LoVo (cell line): ENCODE results near the gene HENMT1.
A peak's percentile ranks its signal among the peaks of the same experiment; 100 is the strongest.
"Not testable (repeated sequence)": the region's sequence is repeated elsewhere in the genome, so short reads cannot be mapped to it uniquely, and the experiment has no call there.

Experiments
- DNase-seq: peaks from one replicate; pipeline ENCODE4 v3.0.0-alpha.2; 2016; ENCODE audit warnings: low spot score

The HENMT1 gene

DNA sequence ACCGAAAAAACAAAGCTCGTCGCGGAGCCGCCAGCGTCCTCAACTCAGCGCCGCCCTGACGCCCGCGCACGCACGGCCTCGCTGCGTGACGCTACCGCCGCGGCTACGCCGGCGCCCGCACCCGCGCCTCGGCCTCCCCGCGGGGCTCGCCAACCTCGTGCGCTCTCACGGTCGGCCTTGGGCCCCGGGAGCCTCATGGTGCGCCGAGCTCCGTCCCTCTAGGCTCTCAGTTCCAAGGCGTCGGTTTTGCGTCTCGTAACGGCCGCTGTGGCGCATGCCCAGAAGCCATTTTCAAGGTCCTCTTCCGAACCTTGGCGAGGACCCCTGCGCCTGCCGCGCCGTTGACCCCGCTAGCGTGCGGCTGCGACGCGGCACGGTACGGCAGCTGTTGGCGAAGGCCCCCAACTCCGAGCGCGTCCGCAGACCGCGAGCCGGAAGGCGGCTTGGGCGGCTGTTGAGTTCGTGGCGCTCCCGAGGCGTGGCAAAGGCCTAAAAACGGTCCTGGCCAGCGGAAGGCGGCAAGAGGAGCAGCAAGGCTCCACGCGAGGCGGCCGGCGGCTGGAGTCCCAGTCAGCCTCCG lies at the start of gene HENMT1:
Gene HENMT1 (minus strand): TSS at position 64 of the 580 bp plus-strand sequence. CDS start 1,209 bp downstream, outside the sequence.
- peak; percentile 74 for DNase-seq

DNA sequence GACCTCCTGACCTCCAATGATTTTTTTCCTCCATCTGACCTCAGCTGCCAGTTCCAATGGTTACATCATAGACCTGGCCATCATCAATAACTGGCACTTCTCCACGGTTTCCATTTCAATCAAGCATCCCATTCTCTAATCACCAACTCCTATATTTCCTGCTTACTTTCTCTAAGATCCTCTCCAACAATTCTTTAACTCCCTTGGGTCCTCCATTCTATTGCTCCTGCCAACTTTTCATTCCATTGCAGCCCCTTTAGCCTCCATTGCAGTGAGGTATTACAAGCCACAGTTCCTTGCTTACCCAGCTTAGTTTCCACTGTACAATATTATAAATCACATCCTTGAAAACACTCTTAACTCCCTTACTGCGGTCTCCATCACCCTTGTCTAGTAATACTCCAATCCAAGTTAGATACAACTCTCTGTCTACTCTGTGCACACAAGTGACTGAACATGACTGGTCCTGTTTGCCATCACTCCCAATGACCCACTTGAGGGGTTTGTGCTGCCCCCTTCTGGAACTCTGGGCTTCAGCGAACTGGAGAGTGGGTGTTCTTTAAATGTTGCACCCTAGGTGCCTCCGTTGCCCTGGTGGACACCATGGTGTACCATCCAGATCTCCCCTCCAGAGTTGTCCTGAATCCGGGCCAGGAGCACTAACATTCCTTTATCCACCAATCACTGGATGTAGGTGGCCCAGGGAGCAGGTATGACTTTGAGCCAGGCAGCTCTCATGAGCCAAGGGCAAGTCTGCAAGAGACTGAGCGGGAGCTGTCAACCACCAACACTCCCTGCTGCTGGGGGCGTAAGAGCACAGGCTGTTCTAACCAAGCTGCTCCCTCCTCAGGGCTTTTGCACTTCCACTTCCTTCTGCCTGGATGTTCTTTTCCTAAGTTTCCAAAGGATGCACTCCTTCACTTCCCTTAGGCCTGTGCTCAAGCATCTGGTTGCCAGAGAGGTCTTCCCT lies 48.1 kb upstream of the HENMT1 start:
- DNase-seq: no peak

DNA sequence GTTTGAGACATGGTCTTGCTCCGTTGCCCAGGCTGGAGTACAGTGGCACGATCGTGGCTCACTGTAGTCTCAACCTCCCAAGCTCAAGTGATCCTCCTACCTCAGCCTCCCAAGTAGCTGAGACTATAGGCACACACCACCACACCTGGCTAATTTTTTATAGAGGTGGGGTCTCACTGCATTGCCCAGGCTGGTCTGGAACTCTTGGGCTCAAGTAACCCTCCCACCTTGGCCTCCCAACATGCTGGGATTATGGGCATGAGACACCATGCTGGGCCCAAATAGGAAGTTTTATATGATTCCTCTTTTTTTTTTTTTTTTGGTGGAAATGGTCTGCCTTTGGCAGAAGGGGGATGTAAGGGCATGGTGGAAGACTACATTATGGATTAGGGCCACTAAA lies 45.8 kb upstream of the HENMT1 start:
- DNase-seq: no peak

DNA sequence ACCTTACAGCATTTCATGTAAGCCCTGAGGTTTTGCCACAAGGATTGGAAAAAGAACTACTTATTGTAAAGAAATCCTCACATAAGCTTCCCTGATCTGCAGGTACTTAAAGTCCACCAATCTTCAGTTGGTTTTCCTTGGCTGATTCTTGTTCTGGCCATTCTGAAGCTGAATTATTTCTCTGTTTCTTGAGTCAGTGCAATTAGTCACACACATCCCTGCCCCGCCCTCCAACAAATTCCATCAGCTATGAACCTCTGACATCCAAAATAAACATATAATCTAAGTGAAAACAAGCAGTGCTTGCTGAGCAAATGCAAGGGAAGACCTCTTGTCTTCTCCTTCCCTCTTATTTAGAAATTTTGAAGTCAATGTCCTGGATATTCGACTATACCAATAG lies 43.6 kb upstream of the HENMT1 start:
- DNase-seq: peak; percentile 51

DNA sequence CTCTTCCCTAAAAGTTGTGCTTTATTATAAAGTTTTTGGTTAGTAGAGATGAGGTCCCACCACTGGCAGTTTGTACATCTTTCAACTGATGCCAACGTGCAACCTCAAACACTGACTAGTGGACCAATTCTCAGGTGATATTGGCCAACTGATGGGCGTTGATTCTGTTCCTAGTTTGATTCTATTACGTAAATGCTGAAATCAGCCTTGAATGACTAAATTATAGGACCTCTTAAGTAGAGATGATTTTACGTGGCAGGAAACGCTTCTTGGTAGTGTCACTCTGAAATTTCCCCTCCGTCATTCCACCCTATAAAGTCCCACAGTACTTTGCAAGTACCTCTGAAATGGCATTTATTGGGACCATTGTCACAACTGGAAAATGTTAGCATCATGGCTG lies 43.0 kb upstream of the HENMT1 start:
- DNase-seq: no peak

DNA sequence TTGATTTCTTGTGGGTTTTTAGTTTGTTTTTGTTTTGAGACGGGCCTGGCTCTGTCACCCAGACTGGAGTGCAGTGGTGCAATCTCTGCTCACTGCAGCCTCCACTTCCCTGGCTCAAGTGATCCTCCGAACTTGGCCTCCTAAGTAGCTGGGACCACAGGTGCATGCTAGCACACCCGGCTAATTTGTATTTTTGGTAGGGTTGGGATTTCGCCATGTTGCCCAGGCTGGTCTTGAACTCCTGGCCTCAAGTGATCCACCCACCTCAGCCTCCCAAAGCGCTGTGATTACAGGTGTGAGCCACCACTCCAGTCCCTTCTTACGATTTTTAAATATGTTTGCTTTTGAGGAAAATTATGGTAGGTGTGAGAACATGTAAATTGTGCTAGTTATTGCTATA lies 41.2 kb upstream of the HENMT1 start:
- not testable (repeated sequence) for DNase-seq

DNA sequence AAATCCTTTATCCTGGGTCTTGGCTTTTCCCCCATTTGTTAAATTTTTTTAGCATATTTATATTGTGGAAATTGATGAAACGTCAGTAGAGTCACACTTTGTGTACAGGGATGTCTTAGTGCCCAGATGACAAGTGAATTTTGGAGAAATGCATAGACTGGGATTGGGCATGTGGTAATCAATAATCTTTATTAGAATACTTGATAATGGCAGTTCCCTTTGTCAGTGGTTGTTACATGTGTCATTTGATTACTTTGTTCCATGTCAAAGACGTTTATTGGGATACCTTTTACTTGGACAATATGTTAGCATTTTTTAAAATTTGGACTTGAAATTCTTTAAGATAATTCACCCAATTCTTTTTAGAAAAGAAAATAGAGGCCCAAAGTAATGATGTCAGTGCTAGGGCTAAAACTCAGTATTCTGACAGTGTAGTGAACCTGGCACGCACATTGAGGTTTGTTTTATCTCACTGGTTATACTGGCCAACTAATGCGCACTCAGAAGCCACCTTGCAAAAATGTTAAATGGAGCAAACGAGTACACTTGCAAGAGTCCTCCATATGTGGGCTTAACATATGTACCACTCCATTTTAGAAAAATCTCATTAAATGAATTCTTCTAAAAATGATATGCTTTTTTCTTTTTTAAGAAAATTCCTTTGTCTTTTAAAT lies 40.4 kb upstream of the HENMT1 start:
- DNase-seq: no peak

DNA sequence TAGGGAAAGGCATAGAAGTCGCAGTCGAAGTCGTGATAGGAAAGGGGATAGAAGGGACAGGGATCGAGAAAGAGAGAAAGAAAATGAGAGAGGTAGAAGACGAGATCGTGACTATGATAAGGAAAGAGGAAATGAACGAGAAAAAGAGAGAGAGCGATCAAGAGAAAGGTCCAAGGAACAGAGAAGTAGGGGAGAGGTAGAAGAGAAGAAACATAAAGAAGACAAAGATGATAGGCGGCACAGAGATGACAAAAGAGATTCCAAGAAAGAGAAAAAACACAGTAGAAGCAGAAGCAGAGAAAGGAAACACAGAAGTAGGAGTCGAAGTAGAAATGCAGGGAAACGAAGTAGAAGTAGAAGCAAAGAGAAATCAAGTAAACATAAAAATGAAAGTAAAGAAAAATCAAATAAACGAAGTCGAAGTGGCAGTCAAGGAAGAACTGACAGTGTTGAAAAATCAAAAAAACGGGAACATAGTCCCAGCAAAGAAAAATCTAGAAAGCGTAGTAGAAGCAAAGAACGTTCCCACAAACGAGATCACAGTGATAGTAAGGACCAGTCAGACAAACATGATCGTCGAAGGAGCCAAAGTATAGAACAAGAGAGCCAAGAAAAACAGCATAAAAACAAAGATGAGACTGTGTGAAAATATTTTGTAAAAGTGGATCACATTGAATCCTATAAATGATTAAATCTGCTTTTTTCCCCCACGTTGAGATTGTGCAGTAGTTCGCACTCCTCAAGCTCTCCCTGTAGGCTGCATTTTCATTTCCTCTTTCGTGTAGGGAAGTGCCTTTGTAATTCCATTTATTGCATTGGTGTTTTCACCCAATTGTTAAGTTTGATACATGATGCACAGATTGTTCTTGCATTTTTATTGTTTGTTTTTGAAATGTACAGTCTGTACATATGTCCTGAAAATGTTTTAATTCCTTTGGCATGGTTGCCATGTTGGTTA lies 38.8 kb upstream of the HENMT1 start:
- no peak for DNase-seq

DNA sequence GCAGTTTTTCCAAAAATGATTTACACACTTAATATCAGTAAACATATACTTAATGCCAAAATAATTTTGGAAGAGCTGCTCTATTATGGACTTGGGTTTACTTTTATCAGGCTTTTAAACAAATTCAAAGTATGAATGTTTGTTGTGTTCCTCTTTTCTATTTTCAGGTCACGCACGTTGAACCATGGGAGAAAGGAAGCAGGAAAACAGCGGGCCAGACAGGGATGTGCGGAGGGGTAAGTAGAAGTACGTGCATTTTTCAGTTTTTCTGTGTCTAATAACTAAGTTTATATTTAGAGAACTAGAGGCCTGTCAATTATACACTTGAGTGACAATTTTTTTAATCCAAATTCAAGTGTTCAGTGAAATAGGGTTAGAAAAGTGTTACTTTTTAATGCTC lies 34.6 kb upstream of the HENMT1 start:
- DNase-seq: no peak

DNA sequence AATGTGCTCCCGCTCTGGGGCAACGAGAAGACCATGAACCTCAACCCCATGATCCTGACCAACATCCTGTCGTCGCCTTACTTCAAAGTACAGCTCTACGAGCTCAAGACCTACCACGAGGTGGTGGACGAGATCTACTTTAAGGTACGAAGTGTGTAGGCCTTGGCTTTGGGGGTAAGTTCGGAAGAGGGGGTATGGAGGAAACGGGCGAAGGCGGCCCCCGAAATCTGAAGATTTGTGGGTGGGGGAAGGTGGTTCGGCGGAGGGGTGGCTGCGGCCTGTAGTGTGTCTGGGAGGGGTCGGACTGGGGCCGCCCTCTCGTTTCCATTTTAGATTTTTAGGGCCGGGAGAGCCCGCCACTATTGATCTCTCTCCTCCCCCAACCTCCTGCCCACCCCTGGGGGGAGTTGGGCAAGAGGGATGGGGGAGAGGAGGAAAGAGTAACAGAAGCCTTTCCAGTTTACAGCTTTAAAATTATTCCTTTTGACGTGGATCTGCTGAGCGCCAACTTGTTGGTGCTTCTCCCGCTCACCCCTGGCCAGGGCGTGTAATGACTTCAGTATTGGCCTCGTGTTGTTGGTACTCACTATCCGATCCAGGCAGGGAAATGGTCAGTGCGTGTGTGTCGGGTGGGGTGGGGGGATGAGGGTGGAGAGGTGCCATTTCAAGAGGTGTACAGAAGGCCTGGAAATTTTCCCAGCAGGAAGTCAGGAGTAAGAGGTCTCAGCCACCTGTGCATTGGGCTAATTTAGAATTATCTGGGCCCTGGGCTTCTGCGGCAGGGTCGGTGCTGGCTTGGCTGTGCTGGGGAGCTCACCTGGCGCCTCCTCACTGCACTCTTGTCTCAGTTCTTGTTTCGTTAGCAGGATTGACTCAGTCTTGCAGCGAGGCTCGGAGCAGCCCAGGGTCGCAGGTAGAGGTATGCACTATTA lies 32.1 kb upstream of the HENMT1 start:
- peak; percentile 29 for DNase-seq

DNA sequence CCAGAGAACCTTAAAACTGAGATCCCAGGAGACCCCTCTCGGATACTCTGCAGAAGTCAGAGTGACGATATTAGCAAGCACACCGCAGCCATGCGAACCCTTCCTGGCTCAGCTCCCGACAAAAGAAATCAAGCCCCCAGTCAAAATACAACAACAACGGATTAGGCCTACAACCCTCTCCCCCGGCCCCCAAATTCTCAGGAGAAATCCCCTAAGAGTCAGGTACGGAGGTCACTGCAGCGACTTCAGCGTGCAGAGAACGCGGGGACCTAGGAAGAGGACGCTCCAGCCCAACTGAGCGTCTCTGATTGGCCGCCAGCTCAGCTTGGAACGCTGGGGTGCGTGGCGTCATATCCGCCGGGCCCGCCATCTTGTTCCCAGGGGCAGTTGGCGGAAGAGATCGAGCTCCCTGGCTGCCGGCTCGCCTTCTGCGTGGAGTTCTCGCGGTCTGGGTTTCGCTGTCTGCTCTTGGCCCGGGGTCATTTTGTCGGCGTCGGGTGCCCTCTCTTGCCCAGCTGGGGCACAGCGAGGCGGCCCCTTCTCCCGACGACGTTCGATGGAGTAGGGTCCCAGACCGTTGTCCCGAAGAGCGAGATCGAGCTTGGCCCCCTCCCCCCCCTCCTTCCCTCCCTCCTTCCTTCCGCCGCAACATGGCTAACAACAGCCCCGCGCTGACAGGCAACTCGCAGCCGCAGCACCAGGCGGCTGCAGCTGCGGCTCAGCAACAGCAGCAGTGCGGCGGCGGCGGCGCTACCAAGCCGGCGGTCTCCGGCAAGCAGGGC lies 31.2 kb upstream of the HENMT1 start, which contains the start of gene PRPF38B:
Gene PRPF38B (plus strand): TSS at position 369 of the 782 bp plus-strand sequence. CDS start 282 bp downstream, at position 651.
- peak; percentile 93 for DNase-seq

DNA sequence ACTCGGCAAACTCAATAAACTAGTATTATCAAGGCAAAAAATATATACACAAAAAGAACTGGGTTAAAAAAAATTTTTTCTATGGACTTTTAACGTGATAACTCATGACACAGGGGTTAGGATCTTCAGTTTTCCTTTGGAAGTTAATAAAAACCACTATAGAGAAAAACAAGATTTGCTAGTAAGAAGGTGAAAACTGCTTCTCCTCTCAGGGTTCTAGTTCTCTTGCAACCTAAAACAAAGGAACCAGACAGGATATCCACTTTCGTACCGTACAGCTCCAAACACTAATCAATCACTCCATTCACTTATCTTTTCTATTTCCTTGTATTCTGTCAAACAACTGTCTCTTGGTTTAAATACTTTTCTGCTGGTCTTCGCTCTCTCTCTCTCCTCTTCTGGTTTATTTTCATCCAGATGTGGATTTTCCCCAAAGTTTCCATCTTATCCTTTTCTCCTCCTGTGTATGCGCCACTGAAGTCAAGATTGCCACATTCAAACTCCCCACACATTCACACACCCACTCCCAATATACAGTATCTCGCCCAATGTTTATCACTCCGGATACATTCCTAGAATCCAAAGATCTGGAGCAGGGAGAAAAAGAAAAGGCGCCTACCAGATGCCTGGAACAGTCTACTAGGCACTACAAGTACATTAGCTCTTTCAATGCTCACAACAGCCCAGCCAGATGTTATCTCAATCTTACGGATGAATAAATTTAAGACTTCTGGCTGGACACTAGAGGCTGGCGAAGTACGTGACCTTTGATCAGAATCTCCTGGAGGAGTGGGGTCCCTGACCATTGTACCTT lies 30.4 kb upstream of the HENMT1 start:
- no peak for DNase-seq

DNA sequence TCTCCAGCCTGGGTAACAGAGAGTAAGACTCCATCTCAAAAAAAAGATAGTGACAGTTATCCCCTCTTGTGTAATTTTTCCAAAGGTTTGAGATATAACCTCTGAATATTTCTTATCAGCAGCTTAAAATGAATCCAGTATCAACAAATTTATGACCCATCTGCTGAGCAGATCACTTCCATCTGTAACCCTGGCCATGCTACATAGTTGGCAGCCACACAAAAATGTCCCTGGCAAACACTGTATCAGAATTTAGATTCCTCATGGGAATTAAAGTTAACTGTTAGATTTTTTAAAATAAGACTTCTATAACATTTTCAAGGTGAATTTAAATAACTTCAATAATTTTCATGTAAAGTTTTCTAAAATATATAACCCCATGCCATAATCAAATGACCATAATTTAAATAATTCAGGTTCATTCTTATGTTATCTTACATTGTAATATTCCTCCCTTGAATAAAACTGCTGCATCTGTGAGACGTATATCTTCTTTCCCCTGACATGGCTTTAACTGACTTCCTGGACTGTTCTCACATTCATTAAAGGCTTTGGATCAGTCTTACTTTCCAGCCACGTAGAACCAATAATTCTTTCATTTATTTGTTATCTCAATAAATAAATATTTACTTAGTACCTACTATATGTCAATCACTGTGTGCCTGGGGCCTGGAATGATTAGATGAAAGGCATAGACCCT lies 25.9 kb upstream of the HENMT1 start:
- DNase-seq: no peak

DNA sequence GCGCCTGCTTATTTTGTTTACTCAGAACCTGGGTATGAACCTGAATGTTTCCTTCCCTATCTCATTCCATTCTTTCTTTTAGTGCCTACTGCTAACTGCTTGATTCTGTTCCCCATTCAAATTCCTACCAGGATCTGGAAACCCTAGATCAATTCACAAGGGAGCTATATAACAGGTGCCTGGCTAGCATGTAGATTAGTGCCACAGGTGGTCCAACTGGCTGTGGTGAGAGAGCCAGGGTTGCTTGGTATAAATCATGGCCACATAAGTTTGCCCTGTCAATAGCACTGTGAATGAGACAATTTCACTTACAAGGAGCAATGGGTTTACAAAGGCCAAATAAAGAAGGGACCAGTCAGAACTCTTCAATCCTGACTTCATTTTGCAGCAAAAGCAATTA lies 24.6 kb upstream of the HENMT1 start:
- no peak for DNase-seq

DNA sequence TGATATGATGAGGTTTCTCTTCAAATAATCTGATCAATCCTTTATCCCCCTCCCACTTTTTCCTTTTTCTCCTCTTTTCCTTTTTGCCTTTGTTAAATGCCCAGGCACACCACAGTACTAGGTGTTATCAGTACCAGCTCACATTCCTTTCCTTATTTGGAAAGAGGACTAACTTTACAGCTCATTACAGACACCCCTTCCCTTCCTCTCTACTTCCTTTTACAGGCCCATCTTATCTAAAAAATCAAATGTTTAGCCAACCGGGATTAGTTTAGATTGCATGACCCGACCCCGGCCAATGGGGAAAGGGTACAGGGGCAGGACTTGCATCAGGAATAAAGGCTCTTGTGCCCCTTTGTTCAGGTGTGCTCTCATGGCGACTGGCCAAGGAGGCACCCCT lies 20.8 kb upstream of the HENMT1 start:
- DNase-seq: not testable (repeated sequence)

DNA sequence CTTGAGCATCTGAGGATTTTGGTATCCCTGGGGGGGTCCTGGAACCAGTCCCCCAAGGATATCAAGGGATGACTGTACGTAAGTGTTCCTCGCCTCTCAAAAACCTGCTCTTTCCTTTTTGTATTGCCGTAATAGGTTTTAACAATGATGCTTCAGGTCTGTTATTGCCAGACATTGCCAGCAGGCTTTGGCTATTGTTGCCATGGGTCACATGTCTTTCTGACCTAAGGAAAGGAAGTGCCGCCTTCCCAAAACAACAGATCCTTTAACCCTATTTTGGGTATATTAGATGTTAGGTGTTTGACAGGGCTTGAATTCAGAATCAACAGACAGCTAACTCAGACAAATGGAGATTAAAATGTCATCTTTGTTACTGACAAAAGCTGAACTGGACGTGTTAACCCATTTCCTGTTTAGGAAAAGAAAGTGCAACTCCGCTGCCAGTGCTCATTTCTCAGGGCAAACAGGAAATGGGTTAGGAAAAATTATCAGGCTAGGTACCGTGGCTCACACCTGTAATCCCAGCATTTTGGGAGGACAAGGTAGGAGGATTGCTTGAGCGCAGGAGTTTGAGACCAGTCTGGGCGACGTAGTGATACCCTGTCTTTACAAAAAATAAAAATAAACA lies 18.8 kb upstream of the HENMT1 start:
- no peak for DNase-seq

DNA sequence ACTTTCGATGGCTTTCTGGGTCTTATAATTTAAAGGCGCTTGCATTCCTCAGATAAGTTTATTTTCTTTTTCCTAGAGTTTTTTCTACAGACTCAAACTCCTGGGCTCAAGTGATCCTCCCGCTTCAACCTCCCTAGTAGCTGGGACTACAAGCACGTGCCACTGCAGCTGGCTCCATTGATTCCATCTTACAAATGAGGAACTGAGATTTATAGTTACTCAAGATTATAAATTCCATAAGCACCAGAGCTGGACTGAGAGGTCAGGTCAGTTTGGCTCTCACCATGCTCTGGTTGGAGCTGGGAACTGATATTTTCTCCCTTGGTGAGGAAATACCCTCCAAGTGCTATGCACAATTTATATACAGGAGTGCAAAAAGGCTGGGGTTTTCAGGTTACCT lies 17.8 kb upstream of the HENMT1 start:
- no peak for DNase-seq

DNA sequence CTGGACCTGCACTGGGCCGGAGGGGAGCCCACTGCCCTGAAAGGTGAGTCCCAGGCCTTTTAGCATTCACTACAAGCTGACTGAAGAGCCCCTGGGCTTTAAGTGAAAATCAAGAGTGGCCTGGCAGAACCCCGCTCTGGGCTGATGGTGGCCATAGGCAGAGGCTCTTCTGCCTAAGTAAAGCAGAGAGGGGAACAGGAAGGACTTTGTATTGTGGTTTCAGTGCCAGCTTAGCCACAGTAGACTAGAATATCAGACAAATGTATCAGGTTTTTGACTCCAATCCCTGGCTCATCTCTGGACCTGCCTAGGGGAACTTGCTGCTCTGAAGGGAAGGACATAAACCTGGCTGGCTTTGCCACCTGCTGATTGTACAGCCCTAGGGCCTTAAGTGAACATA lies 10.2 kb upstream of the HENMT1 start:
- no peak for DNase-seq
